ENCODE results near the gene ERBB4. TPM values are rescaled to one million over a fixed set of nuclear protein-coding genes. Genes with fewer than 3 reads are reported as not detected.

ERBB4 gene
- total RNA-seq, 4 donors from 2014 or later = 0.26 to 13.3 (median 2.4) TPM

GRCh38 chr2:211328126-211328525 is 1210.5 kb downstream of the ERBB4 start:
- Histone ChIP-seq H3K27me3 (no peaks in the 10 kb centered on the region), H3K4me1 (no peaks in the 10 kb centered on the region), H3K9me3 (no peaks in the 10 kb centered on the region), H3K27ac (no peak overlapping the region), H3K4me3 (no peak overlapping the region), H3K36me3 (no peaks in the 10 kb centered on the region)
- intact Hi-C loops (cut with DNase I; ENCODE audit: low total_unique reads) = no loop called here
- TF ChIP-seq, protein P1, sequence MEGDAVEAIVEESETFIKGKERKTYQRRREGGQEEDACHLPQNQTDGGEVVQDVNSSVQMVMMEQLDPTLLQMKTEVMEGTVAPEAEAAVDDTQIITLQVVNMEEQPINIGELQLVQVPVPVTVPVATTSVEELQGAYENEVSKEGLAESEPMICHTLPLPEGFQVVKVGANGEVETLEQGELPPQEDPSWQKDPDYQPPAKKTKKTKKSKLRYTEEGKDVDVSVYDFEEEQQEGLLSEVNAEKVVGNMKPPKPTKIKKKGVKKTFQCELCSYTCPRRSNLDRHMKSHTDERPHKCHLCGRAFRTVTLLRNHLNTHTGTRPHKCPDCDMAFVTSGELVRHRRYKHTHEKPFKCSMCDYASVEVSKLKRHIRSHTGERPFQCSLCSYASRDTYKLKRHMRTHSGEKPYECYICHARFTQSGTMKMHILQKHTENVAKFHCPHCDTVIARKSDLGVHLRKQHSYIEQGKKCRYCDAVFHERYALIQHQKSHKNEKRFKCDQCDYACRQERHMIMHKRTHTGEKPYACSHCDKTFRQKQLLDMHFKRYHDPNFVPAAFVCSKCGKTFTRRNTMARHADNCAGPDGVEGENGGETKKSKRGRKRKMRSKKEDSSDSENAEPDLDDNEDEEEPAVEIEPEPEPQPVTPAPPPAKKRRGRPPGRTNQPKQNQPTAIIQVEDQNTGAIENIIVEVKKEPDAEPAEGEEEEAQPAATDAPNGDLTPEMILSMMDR (IDR thresholded peaks at IDR 0.05) = no peak
- TF ChIP-seq POLR2A (IDR thresholded peaks at IDR 0.05) = no peak
- no peak for DNase-seq

Small RNA genes lying within 50 kb of the gene (microRNA-seq; reads per million reads assigned to microRNA genes)
- not detected for gene MIR548F2 (ENCODE audit: borderline microRNAs expressed, borderline replicate concordance)

Small RNA genes lying within 50 kb of the gene (small RNA-seq; reads per million reads assigned to genes)
- not detected for gene MIR548F2
- gene RNA5SP119 = not detected

Measured in uterus (tissue), 4 donors.